HG03342 (cell line): ENCODE measurements around the gene ADCY7.
A peak's percentile ranks its signal among the peaks of the same experiment; 100 is the strongest.
"Not testable (repeated sequence)": the region's sequence is repeated elsewhere in the genome, so short reads cannot be mapped to it uniquely, and the experiment has no call there.

Source experiments
- ATAC-seq: cut with Tn5 transposase; IDR thresholded peaks from one replicate; pipeline ENCODE4 v1.9.1; 2021; ENCODE audit warnings: mild to moderate bottlenecking, moderate library complexity; ENCODE audit not compliant: unreplicated experiment

The ADCY7 gene

DNA sequence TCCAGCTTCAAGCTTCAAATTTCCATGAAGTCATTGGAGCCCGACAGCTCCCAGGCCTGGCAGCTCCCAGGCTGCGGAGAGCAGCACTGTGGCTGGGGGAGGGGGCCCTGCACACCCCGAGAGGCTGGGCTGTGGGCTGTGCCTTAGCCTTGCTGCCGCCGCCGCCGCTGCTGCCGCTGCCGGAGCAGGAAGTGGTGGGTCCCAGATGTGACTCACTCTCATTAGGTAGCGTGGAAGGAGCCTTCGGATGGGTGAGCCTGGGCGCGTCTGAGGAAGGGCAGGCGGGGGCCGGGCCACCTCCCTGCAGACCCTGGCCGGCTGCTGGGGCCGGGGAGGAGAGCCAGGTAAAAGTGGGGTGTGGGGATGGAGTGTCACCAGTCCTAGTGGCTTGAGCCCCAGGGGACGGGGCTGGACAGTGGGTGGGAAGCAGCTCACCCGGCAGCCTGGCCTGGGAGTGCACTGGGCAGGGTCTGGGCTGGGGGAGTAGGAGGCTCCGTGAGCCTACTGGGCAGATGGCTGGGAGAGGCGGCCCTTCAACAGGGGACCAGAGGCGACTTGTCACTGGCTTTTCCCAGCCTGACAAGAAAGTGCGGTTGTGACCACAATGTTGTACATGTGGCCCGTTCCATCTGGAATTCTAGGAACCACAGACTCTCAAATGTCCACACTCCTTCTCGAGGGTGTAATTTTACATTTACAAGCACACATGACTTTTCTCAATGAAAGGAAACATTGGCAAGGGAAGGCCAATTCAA, at the start of gene ADCY7:
Gene ADCY7 (plus strand): TSS at position 215 of the 755 bp plus-strand sequence. CDS start 21,629 bp downstream, outside the sequence.
- ATAC-seq: peak; percentile 86

DNA sequence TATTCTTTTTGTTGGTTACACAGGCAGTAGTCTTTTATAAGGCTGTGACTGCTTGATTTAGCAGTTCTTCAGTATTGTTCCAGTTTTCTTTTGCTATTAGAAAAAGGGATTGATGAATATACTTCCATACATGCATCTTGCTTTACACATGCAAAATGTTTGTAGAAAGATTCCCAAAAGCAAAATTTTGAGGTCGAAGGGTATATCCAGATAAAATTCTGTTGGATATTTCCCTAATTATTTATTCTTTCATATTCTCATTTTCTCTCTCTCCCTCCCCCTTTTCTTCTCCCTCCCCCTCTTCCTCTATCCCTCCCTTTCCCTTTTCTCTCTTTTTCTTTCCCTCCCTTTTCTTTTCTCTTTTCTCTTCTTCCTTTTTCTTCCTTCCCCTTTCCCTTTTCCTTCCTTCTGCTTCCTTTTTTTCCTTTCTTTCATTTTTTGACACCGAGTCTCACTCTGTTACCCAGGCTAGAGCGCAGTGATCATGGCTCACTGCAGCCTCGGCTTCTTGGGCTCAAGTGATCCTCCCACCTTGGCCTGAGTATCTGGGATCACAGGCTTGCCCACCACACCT, 46.9 kb upstream of the ADCY7 start:
- ATAC-seq: no peak

DNA sequence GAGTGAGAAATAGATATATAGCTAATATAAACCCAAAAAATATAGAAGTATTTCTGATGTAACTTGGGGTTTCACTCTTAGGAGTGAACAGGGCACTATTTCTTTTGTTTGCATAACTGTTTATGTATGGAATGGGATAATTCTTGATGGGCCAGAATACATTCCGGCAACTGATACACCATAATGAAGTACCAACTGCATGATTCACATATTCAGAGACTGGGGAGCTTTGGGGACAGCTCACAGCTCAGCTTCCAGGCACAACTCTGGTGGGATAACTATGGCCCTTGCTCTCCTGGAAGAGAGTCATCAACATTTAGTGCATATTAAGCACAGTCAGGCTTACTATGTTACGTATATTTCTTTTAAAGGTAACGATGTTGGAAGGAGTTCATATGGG, 42.1 kb upstream of the ADCY7 start:
- ATAC-seq: no peak

DNA sequence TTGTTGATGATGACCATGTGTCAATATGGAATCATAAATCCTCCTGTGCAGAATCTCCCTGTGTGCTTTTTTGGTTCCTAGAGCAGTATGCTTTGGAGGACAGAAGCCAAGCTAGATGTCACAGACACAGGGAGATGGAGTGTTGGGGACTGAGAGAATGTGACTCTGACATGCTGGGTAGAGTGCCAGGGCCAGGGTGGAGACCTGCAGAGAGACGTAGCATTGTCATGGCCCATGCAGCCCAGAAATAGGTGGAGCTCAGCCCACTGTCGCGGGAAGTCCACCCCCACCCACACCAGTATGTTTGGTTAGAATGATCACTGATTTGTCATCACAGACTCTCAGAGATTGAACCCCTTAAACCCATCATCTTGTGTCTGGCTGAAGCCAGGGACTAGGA, 39.2 kb upstream of the ADCY7 start:
- ATAC-seq: no peak

DNA sequence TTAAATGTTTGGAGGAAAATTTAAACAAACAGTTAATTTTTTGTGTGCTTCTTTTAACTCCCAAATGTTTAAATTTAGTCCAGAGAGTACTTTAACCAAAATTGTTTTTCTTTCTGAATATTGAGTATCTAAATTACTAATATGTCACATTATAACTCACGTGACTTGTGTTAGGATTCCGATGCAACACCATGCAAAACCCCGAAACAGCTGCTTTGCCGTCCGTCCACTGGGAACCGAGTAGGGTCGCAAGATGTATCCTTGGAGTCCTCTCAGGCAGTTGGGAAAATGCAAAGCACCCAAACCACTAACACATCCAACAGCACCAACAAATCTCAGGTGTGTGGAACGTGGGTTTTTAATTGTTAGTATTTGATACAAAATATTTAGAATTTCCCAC, 38.7 kb upstream of the ADCY7 start:
- ATAC-seq: no peak

DNA sequence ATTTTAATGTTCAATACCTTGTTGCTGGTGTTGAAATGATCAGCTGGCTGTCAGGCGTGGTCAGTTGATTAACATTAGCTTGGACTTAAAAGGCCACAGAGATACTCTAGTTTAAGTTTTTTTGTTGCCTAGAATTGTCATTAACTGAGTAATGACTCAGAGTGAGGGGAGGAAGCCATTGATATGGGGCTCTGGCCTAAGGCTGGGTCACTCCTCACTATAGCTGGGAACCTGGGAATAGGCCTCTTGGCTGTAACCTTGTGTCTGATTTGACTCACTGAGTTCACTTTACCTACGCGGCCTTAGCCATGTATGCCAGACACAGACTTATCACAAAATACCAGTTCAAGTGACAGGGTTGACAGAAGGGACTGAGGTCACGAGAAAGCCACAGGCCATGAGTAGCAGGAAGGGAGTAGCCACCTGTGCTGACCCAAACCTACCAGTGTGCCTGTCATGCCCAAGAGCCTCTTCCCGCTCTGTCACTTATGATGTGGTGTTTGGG, 37.9 kb upstream of the ADCY7 start:
- ATAC-seq: no peak

DNA sequence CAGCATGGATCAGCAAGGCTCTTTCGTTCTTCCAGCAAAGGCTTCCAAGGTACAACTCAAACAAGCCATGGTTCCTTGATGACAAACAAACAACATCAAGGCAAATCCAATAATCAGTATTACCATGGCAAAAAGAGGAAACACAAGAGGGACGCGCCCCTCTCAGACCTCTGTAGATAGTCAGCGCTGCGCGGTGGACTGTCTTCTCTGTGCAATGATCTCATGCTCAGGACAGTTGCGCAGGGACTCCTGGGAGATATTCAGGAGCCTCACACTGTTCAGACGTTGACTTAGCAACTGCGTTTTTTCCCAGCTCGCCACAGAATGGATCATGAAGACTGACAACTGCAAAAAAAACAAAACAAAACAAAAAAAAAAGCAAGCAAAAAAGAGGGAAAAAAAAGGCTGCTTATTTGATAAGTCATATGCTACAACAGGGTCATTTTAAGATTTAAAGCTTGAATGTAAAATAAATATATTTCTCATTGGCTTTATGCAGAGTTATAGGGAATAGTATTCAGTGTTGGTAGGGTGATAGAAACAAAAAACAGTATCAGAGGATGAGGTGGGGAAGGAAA, 37.1 kb upstream of the ADCY7 start:
- ATAC-seq: no peak

DNA sequence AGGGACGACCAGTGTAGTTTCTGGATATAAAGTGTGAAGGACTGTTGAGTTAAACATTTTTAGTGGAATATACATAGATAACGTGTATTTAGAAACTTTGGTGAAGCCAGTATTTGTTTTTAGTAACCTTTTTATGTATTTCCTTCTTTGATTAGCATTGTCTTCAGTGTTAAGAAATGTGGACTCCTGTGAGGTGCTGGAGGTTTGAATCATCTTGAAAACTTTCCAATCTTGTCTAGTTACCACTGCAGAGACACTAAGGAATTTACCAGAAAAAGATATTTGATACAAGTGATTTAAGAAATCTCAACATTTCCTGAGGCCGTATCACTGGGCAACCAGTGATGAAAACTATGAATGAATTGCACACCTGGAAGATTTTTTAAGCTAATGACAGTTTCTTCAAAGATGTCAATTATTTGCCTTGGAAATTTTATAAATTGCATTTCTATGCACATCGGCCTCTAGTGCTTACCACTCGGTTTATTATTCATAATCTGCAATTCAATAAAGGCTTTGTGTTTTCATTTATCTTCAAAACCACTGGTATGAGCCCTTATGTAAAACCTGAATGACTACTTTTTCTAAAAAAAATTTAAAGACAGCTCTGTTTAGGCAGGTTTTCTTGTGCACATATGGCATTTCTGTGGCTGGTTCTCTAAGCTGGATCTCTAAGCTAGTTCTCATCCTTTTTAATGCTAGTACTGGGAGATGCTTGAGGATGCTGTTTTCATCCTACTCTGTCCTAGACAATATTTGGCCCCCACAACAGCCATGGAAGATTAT, 31.4 kb upstream of the ADCY7 start:
- no peak for ATAC-seq

DNA sequence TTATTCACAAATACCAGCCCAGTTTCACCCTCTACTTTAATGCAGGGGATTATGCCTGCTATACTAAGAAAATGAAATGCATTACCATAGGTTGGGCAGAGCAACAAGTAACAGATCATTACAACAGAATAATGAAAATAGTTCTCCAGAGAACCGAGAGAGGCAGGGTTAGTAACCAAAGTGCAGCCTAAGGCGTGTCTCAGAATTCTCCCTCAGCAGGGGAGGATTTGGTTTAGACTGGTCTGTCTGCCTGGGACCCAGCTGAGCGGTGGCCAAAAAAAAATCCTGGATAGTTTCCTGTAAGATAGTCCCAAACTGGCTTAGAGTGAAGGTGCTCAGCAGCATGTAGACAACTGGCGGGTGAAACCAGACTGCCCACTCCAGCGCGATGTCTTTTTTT, 30.8 kb upstream of the ADCY7 start:
- ATAC-seq: no peak

DNA sequence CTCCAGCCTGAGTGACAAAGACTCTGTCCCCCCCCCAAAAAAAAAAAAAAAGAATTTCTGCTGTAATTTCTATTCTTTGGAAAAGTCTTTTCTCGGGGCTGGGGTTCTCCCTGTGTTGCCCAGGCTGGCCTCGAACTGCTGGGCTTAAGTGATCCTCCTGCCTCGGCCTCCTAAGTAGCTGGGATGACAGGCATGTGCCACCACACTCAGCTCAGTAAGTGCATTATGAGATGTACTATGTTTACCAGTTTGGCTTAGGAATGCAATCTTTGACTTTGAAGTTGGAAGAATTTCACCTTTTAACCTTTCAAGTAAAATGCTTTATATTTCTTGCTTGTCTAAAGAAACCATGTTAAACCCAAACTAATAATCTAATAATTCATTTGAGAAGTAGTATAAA, 28.0 kb upstream of the ADCY7 start:
- ATAC-seq: no peak

DNA sequence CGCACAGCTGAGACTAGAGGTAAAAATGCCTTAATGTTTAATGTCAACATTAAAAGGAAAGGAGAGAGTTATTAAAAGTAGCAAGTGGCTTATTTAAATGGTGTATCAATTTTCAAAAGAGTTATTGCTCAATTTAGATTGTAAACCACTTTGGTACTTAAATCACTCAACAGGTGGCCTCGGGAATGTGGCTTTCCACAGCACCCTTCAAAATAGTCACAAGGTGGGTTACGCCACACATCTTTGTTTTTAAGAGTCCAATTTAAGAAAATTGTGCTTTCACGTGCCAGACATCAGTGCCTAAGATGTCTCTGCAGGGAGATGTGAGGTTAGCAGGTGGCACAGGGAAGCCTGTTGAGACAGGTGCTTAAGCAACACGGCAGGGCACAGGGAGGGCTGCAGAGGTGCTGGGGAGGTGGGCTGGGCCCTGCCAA, 27.5 kb upstream of the ADCY7 start:
- no peak for ATAC-seq

DNA sequence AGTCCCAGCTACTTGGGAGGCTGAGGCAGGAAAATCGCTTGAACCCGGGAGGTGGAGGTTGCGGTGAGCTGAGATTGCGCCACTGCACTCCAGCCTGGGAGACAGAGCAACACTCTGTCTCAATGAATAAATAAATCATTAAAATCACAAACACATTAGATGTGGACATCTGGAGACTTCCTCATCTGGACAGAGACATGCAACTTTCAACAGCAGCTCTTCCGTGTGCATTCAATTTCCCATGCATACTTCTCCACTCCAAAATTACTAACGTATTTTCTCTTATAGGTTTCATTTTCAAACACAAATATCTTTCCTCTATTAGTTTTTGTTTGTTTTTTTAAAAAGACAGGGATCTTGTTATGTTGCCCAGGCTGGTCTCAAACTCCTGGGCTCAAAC, 23.3 kb upstream of the ADCY7 start:
- not testable (repeated sequence) for ATAC-seq

DNA sequence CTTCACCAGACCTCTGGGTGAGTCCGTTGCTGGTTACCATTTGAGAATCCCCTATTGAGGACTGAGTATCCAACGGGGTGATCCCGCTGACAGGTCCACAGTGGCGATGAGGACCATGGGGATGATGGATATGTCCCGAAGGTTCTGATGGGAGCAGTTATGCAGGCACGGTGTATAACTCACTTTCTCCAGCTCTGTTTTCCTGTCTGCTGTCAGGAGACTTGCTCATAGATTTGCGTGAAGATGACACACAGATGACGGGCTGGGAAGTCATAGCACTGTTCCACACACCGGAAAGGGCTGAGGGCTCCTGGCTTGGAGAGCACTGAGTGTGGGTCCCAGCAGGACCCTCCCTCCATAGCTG, 22.2 kb upstream of the ADCY7 start:
- no peak for ATAC-seq

DNA sequence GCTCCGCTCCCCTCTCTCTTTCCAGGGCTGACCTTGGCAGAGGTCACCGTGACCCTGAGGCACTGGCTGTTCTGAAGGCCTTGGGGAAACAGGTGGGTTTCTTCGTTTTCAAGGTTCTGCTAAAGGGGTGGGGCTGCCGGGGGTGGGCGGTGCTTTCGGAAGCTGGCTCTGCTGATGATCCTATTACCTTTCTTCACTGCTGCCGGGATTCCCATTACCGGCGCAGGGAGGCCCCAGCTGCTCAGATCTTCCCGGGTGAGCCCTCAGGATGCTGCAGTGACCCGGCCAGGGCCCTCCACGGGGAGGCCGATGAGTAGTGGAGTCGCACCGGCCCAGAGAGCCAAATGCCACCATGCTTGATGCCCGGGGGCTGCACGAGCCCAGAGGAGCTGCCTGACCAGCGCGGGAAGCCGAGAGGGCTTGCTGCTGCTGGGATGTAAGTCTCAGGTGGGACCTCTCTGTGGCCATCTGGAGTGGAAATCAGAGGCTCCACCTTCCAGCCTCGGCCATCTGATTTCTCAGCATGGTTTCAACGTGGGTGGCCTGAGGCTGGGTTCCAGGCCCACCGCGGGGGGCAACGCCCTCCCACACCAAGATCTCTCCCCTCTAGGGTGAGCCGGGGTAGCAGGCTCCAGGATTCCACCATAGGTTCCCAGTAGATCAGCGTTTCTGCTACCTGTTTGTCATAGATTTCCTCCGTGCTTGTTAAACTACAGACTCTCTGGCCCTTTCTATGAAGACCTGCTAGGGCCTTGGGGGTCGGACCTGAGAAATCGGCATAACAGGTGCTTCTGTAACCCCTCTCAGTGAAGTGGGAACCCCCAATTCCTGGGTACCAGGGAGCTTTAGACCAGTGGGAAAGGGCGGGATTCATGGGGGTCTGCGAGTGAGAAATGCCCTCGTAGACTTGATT, 21.6 kb upstream of the ADCY7 start:
- ATAC-seq: no peak

DNA sequence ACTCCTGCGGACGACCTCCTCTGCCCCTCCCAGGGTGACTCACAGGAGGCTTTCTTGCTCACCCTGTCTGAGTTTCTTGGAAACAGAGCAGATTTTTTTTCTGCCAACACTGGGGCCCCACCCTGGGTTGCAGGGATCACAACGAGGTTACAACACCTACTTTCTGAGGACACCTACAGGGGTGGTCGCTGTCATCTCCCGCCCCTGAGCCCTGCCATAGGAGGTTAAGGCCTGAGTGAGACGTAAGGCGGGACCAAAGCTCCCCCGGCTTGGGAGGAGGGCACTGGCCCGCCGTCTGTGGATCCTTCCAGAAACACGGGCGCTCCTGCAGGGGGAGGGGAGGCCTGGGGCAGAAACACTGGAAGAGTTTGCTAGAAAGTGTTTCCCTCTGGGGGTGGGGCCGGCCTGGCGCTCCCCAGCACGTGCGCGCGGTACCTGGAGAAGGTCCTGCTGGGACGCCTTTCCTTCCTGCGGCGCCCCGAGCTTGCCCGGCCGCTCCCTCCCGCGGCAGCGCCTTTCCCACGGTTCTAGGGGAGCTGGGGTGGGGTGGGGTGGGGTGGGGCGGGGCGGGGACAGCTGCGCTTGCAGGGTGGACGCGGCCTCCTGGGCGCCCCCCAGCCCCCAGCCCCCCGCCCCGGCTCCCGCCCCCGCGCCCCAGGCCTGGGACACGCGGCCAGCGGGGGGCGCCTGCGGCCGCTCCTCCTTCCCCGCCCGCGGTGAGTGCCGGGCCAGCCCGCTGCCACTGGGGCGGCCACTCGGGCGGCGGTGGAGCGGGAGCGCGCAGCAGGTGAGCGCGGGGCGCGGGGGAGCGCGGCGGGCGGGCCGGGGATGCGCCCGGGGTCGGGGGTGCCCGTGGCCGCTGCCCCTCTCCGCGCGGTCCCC, 20.7 kb upstream of the ADCY7 start:
- ATAC-seq: peak; percentile 57

DNA sequence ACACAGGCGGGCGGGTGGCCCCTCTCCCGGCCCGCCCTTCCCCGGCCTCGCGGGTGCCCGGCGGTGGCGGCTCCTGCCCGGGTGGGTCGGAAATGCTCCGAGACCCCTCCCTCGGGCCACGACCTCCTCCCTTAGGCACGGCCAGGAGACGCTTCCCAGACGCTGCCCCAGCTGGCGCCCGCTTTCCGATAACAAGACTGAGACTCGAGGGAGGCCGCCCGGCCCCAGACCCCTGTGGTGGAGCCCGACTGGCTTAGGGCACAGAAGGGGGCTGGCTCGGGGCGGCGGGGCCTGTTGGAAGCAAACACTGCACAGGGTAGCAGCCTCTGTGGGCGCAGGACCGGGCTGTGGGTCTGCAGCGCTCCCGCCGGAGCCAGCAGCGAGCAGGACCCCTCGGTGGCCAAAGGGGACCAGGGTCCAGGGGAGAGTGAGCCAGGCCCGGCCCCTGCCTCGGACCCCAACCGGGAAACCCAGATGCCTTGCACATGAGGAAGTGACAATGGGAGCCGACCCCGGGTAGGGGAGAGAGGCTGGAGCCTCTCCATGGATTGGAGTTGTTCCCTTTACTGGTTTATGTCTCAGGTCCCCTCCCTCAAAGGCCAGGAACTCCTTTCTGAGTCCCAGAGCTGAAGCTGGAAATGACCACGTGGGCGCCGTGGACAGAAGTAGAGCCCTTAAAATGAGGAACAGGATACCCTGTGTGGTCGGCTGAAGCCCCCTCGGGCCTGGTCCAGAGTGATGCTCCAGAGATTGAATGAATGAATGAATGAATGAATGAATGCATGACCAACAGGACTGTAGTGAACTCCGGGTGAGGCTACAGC, 19.8 kb upstream of the ADCY7 start:
- ATAC-seq: peak; percentile 24

DNA sequence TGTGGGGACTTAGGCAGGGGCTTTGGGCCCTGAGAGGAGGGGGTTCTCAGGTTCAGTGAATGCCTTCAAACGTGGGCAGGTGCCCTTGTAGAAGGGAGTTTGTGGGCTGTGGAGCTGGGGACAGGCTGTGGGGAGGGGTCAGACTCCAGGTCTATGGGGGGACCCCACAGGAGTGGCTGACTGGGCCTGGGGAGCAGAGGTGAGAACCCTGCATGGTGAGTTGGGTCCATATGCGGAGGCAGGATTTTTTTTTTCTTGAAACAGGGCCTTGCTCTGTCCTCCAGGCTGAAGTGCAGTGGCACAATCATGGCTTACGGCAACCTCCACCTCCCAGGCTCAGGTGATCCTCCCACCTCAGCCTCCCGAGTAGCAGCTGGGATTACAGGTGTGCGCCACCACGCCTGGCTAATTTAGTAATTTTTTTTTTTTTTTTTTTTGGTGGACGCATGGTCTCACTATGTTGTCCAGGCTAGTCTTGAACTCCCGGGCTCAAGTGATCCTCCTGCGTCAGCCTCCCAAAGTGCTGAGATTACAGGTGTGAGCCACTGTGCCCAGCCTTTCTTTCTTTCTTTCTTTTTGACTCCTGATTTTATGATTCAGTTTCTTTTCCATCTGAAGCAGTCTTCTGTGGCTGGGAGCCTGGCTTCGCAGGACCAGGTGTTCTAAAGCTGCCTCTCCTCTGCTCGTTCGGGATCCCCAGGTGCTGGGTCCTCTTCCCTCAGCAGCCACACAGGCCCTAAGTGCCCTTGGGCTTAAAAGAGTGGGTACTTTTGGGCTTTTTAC, 19.0 kb upstream of the ADCY7 start:
- no peak for ATAC-seq
